ENCODE results near the gene PGM2L1.

GRCh38 chr11:74373382-74373781 lies 24.9 kb downstream of the PGM2L1 start:
- TF ChIP-seq CTCF (IDR thresholded peaks at IDR 0.05) (no peak), POLR2A (IDR thresholded peaks at IDR 0.05) (no peak)

All from adrenal gland (tissue), 5 donors.